Stimulated activated CD8-positive, alpha-beta memory T cell treated with anti-CD3 and anti-CD28 coated beads, Interleukin-12 subunit alpha, Interleukin-12 subunit beta, amount 100 ng/mL, for 4 hours (primary cell): ENCODE data around the gene AVPI1.
A peak's percentile ranks its signal among the peaks of the same experiment; 100 is the strongest.
"Not testable (repeated sequence)": the region's sequence is repeated elsewhere in the genome, so short reads cannot be mapped to it uniquely, and the experiment has no call there.

ENCODE experiments used
- DNase-seq: peaks from one replicate; pipeline ENCODE4 v3.0.0-alpha.2; 2020; ENCODE audit warnings: low read depth

Gene AVPI1

GRCh38 chr10:97682042-97682441 lies 5.0 kb downstream of the AVPI1 start:
- no peak for DNase-seq

- no peak for DNase-seq
These were observed 7.4 kb downstream of the AVPI1 start for GRCh38 chr10:97679594-97679993.

- peak; percentile 12 for DNase-seq
These were observed 10.1 kb downstream of the AVPI1 start for GRCh38 chr10:97676770-97677581.

- no peak for DNase-seq
These were observed 11.8 kb downstream of the AVPI1 start for GRCh38 chr10:97675222-97675621.

GRCh38 chr10:97673736-97674525 lies 13.1 kb downstream of the AVPI1 start:
- DNase-seq: no peak

- DNase-seq: no peak
These were observed 17.5 kb downstream of the AVPI1 start for GRCh38 chr10:97669571-97669970.

GRCh38 chr10:97667463-97667862 lies 19.6 kb downstream of the AVPI1 start:
- DNase-seq: no peak

- DNase-seq: no peak
These were observed 20.0 kb downstream of the AVPI1 start for GRCh38 chr10:97666992-97667391.

- DNase-seq: no peak
These were observed 22.7 kb downstream of the AVPI1 start for GRCh38 chr10:97664282-97664850.

- no peak for DNase-seq
These were observed 27.5 kb downstream of the AVPI1 start for GRCh38 chr10:97659589-97659988.

GRCh38 chr10:97656777-97657176 lies 30.3 kb downstream of the AVPI1 start:
- no peak for DNase-seq

- DNase-seq: no peak
These were observed 35.3 kb downstream of the AVPI1 start for GRCh38 chr10:97651773-97652172.

- no peak for DNase-seq
These were observed 36.3 kb downstream of the AVPI1 start for GRCh38 chr10:97650726-97651125.

GRCh38 chr10:97649405-97649750 lies 37.7 kb downstream of the AVPI1 start:
- DNase-seq: not testable (repeated sequence)

- no peak for DNase-seq
These were observed 38.3 kb downstream of the AVPI1 start for GRCh38 chr10:97648562-97649404.

GRCh38 chr10:97647556-97647955 lies 39.5 kb downstream of the AVPI1 start:
- DNase-seq: no peak

GRCh38 chr10:97644936-97645335 lies 42.1 kb downstream of the AVPI1 start:
- DNase-seq: no peak

- DNase-seq: no peak
These were observed 43.5 kb downstream of the AVPI1 start for GRCh38 chr10:97643441-97643985.

GRCh38 chr10:97642471-97643159 lies 44.4 kb downstream of the AVPI1 start:
- not testable (repeated sequence) for DNase-seq

- no peak for DNase-seq
These were observed 45.9 kb downstream of the AVPI1 start for GRCh38 chr10:97640868-97641811.
